Lung (tissue), 12 donors: ENCODE data around the gene LINC01488. TPM values are rescaled to one million over a fixed set of nuclear protein-coding genes. Genes with fewer than 3 reads are reported as not detected.

Source experiments
- ATAC-seq: fragments of 200-7000 bp; cut with Tn5 transposase; one replicate; pipeline ENCODE4 v1.9.1; 2020; ENCODE audit warnings: moderate number of reproducible peaks; ENCODE audit not compliant: insufficient read depth, low FRiP score
- DNase-seq, 3 donors: peaks; one replicate each; pipeline ENCODE4 v3.0.0-alpha.2; 2013 to 2017
- H3K27ac ChIP-seq, 2 donors: one replicate each; pipeline ENCODE4 v1.5.1; 2013; ENCODE audit warnings: mild to moderate bottlenecking in 2 of 2, moderate library complexity in 2 of 2, control low read depth in 1 of 2, inconsistent platforms in 1 of 2, low read depth in 1 of 2, low read length in 1 of 2
- H3K27me3 ChIP-seq, 3 donors: one replicate each; pipeline ENCODE4 v1.5.1; 2013; ENCODE audit warnings: low read length in 2 of 3; ENCODE audit not compliant: control insufficient read depth in 3 of 3, insufficient read depth in 3 of 3
- H3K36me3 ChIP-seq, 4 donors: one replicate each; pipeline ENCODE4 v1.5.1; 2013; ENCODE audit warnings: low read length in 4 of 4, mild to moderate bottlenecking in 1 of 4, moderate library complexity in 1 of 4; ENCODE audit not compliant: control insufficient read depth in 4 of 4, insufficient read depth in 4 of 4
- H3K4me1 ChIP-seq, 5 donors: one replicate each; pipeline ENCODE4 v1.5.1; 2013; ENCODE audit warnings: low read length in 5 of 5, mild to moderate bottlenecking in 2 of 5, moderate library complexity in 1 of 5; ENCODE audit not compliant: control insufficient read depth in 5 of 5, insufficient read depth in 5 of 5
- H3K4me3 ChIP-seq: one replicate; pipeline ENCODE4 v1.5.1; 2013; ENCODE audit warnings: mild to moderate bottlenecking, control low read depth, moderate library complexity
- H3K9ac ChIP-seq, 2 donors: one replicate each; pipeline ENCODE4 v1.5.1; 2013; ENCODE audit warnings: low read length in 2 of 2, control low read depth in 1 of 2; ENCODE audit not compliant: insufficient read depth in 1 of 2
- H3K9me3 ChIP-seq, 4 donors: one replicate each; pipeline ENCODE4 v1.5.1; 2013; ENCODE audit warnings: low read length in 3 of 4, mild to moderate bottlenecking in 1 of 4, moderate library complexity in 1 of 4; ENCODE audit not compliant: control insufficient read depth in 4 of 4, insufficient read depth in 3 of 4
- CTCF ChIP-seq: IDR thresholded peaks from 2 replicates; pipeline ENCODE4 v1.5.1; 2012; ENCODE audit warnings: mild to moderate bottlenecking; ENCODE audit errors: control extremely low read depth, extremely low read depth
- WGBS, 2 donors: extraction: QIAGEN DNeasy Blood & Tissue Kit; methylation state at CpG; one replicate each; pipeline ENCODE4 v1.1.7; 2013; 5-methylcytosine and 5-hydroxymethylcytosine counted together
- polyA plus RNA-seq, 2 donors: library from polyadenylated mRNA; stranded (reverse); fragments of 200-250 nt; gene quantifications; one replicate each; pipeline ENCODE4 v1.2.1, GENCODE V29; 2013
- total RNA-seq, 2 donors: library from RNA; depleted of rRNA in 1 of 2; stranded (reverse); fragments of >200 nt in 1 of 2; gene quantifications; one replicate each; pipeline ENCODE4 v1.2.1, GENCODE V29; 2014 to 2021
- donor health status: control.
- donor health status: control.
- donor health status: Bipolar disorder and iron deficiency.
- donor health status: healthy.
- donor health status: DM: yes; HTN: yes; CAD: no.

Gene LINC01488
- total and polyA plus RNA-seq, 4 donors, result not detected

DNA sequence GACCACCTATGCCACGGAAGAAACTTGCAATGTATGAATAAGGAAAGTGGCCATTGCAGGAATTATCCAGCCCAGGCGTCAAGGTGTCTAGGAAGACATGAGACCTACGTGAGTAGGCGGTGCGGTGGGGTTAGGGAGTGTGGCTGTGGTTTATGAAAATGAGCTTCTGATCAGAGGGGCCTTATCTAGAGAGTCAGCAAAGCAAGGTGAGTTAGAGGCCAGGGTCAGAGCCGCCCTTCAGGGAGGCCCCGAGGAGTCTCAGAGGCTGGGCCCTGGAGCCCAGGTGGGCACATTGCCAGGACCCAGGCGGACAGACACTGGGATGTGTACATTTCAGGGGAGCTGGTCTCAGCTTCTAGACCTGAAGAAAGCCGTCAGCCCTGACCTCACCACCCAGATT is 13.8 kb upstream of the LINC01488 start:
- WGBS, 2 donors, result 84 to 86% methylated on average over 9 of the region's 9 CpGs
- Histone ChIP-seq H3K4me3 (no peak overlapping the region), H3K27me3 (no peaks in the 10 kb centered on the region), H3K36me3 (no peaks in the 10 kb centered on the region), H3K4me1 (peaks cover 0 to 21% (median 9%) of the 10 kb centered on the region in 5 donors), H3K27ac (no peak overlapping the region), H3K9ac (no peak overlapping the region), H3K9me3 (no peaks in the 10 kb centered on the region)
- DNase-seq (no peak), ATAC-seq (no peak)
- no peak for TF ChIP-seq CTCF

DNA sequence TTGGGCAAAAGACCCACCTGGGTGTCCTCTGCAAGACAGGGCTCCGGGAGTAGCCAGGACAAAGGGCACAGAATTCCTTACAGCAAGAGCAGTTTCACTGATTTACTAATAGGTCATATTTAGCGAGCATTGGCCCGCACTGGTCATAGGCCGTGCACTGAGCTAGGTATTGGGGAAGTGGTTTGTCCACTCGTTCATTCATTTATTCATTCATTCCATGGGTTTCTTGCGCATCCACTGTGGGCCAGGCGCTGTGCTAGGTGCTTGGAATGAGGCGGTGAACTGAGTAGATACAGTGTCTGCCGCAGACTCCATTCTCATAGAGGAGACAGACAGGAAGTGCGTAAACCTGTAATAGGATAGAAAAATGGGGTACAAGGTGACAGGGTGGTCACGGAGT is 13.2 kb upstream of the LINC01488 start:
- no peak for TF ChIP-seq CTCF
- 93 to 96% methylated on average over 11 of the region's 11 CpGs for WGBS, 2 donors
- Histone ChIP-seq H3K4me3 (no peak overlapping the region), H3K27ac (no peak overlapping the region), H3K9ac (no peak overlapping the region), H3K27me3 (no peaks in the 10 kb centered on the region), H3K9me3 (peaks cover 0 to under 1% (median 0%) of the 10 kb centered on the region in 4 donors), H3K36me3 (no peaks in the 10 kb centered on the region), H3K4me1 (peaks cover 0 to 15% (median 5%) of the 10 kb centered on the region in 5 donors)
- DNase-seq (no peak), ATAC-seq (no peak)

GRCh38 chr11:69468911-69469885 is 12.3 kb upstream of the LINC01488 start:
- Histone ChIP-seq H3K4me1 (peaks cover 0 to 5% (median 5%) of the 10 kb centered on the region in 5 donors), H3K9me3 (peaks cover 0 to 6% (median 0%) of the 10 kb centered on the region in 4 donors), H3K4me3 (no peak overlapping the region), H3K27me3 (no peaks in the 10 kb centered on the region), H3K9ac (no peak overlapping the region), H3K27ac (no peak overlapping the region), H3K36me3 (no peaks in the 10 kb centered on the region)
- ATAC-seq (no peak), DNase-seq (no peak)
- no peak for TF ChIP-seq CTCF
- WGBS, 2 donors, result 86 to 92% methylated on average over 25 of the region's 25 CpGs
